ENCODE measurements around the gene NOL12.
"Not testable (repeated sequence)": the region's sequence is repeated elsewhere in the genome, so short reads cannot be mapped to it uniquely, and the experiment has no call there.

Gene NOL12

DNA sequence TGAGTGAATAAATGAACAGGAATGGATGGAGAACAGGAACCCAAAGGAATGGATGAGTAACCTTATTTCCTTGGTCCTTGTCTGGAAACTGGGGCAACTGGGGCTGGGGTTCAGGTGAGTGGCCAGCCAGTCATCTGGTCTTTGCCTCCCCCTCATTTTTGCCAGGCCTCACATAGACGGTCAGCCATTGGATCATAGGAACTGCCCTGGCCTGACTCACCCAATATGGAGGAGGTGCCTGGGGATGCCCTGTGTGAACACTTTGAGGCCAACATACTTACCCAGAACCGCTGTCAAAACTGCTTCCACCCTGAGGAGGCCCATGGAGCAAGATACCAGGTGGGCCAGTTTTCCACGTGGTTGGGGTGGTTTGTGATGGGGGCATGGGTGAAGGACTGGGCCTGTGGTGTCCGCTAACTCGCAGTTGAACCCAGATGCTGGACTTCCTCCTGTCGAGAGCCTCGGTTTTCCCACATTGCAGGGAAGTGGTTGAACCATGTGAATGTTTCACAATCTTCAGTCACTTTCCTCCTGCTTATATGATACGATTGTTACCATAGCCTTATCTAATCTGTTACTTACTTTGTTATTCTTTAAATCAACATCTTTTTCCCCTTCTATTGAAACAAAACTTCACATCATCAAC is 15.1 kb downstream of the NOL12 start:
- peak in 17 of 42 donors; percentile 9 to 51 (median 26) for DNase-seq
- intact Hi-C loops (cut with DNase I): no loop called here

GRCh38 chr22:37703906-37704305 is 17.8 kb downstream of the NOL12 start:
- intact Hi-C loops (cut with DNase I): no loop called here

GRCh38 chr22:37704645-37705044 is 18.5 kb downstream of the NOL12 start:
- intact Hi-C loops (cut with DNase I): no loop called here
- DNase-seq: no peak

More at GRCh38 chr22:37703906-37704305, 17.8 kb downstream of the NOL12 start:
- no peak for DNase-seq

- intact Hi-C loops (cut with DNase I): no loop called here
- DNase-seq: no peak
Measured at GRCh38 chr22:37705205-37705604, 19.1 kb downstream of the NOL12 start.

DNA sequence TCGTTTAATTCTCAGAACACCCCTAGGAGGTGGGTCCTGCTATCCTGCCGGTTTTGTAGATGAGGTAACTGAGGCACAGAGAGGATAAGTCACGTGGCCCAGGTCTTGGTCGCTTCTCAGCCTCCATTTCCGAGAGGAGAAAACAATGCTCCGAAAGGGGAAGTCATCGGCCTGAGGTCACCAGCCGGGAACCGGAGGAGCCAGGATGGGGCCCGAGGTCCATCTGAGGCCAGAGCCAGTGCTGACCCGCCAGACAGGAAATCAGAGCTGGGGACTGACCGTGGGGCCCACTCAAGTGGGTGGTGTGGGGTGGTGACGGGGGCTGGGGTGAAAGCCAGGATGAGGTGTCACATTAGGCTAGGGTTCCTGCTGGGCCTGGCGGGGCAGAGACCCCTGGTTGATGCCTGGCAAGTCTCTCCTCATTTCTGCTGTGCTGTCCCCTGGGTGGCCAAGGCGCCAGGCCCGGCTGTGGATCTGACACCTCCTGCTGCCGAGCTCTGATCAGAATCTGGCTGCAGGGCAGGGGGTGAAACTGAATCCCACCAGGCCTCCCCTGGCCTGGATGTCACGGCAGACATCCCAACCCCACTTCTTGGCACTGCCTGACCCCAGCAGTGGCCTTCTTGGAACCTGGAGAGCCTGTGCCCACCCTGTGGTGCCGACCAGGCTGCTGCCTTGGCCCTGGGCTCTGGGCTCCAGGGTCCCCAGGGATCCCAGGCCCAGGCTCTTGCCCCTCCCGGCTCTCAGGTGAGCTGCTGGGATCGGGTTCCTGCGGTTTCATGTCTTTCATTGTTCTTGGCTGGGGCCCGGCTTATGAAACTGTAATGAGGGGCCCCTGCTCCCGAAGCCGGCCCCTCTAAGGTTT is 22.7 kb downstream of the NOL12 start:
- intact Hi-C loops (cut with DNase I): no loop called here
- DNase-seq: peak in 24 of 42 donors; percentile 7 to 53 (median 28)

DNA sequence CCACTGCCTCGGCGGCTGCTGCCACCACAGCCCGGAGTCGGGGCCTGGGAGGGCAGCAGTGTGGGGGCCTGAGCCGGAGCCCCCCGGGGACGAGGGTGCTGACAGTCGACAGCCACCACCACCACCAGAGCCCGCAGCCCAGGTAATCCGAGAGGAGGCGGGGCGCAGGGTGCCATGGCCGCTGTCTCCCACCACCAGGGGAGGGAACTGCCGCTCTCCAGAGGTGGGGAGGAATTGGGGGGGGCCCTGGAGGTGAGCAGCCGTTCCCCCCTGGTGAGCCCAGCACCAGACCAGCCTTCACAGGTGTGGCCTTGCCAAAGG is 23.3 kb downstream of the NOL12 start:
- intact Hi-C loops (cut with DNase I): no loop called here
- DNase-seq: no peak

DNA sequence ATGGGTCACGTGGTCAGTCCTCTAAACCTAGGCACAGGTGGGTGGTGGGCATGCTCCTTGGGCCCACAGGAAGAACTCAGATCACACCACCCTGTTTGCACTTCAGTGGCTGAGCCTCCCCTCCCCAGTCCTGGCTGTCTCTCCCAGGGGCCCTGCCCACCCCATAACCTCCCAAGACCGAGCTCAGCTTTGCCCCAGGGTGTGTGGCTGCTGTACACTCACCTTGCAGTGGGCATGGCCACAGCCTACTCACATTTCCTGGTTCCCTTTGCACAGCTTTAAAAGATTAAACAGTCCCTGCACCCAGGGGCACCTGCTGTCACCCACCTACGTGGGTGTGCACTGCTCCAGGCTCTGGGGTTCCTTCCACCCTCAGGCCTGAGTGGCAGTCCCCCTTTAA is 24.5 kb downstream of the NOL12 start:
- intact Hi-C loops (cut with DNase I): no loop called here
- no peak for DNase-seq

GRCh38 chr22:37711490-37711889 is 25.3 kb downstream of the NOL12 start:
- intact Hi-C loops (cut with DNase I): no loop called here
- DNase-seq: no peak

DNA sequence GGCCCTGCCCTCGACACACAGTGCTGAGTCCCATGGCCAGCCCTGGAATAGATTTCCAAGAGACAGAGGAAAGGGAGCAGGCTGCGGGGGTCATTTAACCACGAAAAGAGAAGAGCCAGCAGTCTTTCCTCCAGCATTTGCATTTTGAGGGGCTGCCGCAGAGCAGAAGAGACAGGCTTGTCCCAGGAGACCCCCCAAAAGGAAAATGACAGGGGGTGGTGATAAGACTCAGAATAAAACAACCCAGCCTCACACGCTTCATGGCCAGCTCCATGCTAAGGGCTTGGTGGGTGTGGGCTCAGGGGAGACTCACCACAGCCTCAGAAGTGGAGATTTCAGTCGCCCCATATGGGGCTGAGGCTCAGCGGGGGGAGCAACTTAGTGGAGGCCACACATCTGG is 27.6 kb downstream of the NOL12 start:
- intact Hi-C loops (cut with DNase I): no loop called here
- no peak for DNase-seq

GRCh38 chr22:37714634-37715033 is 28.5 kb downstream of the NOL12 start:
- intact Hi-C loops (cut with DNase I): no loop called here
- DNase-seq: no peak

- DNase-seq: no peak
- intact Hi-C loops (cut with DNase I): no loop called here
Measured at GRCh38 chr22:37715760-37716159, 29.6 kb downstream of the NOL12 start.

- intact Hi-C loops (cut with DNase I): no loop called here
- no peak for DNase-seq
Measured at GRCh38 chr22:37716708-37717107, 30.6 kb downstream of the NOL12 start.

GRCh38 chr22:37717235-37717634 is 31.1 kb downstream of the NOL12 start:
- intact Hi-C loops (cut with DNase I); DNase-seq: not testable (repeated sequence)

DNA sequence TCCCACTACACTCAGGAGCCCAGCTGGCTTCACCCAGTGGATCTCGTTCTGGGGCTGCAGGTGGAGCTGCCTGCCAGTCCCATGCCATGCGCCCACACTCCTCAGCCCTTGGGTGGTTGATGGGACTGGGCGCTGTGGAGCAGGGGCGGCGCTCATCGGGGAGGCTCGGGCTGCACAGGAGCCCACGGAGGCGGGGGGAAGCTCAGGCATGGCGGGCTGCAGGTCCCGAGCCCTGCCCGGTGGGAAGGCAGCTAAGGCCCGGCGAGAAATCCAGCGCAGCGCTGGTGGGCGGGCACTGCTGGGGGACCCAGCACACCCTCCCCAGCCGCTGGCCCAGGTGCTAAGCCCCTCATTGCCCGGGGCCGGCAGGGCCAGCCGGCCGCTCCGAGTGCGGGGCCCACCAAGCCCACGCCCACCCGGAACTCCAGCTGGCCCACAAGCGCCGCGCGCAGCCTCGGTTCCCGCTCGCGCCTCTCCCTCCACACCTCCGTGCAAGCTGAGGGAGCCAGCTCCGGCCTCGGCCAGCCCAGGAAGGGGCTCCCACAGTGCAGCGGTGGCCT is 31.7 kb downstream of the NOL12 start:
- DNase-seq; intact Hi-C loops (cut with DNase I): not testable (repeated sequence)

DNA sequence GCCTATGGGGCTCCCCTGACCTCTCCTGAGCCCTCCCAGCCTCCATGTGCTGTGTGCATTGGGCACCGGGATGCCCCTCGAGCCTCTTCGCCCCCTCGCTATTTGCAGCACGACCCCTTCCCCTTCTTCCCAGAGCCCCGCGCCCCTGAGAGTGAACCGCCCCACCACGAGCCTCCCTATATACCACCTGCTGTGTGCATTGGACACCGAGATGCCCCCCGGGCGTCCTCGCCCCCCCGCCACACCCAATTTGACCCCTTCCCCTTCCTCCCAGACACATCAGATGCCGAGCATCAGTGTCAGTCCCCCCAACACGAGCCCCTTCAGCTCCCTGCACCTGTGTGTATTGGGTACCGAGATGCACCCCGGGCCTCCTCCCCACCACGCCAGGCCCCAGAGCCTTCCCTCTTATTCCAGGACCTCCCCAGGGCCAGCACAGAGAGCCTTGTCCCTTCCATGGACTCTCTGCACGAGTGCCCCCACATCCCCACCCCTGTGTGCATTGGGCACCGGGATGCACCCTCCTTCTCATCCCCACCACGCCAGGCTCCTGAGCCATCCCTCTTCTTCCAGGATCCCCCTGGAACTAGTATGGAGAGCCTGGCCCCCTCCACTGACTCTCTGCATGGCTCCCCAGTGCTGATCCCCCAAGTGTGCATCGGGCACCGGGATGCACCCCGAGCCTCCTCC is 39.6 kb downstream of the NOL12 start:
- no peak for DNase-seq
- intact Hi-C loops (cut with DNase I): no loop called here

DNA sequence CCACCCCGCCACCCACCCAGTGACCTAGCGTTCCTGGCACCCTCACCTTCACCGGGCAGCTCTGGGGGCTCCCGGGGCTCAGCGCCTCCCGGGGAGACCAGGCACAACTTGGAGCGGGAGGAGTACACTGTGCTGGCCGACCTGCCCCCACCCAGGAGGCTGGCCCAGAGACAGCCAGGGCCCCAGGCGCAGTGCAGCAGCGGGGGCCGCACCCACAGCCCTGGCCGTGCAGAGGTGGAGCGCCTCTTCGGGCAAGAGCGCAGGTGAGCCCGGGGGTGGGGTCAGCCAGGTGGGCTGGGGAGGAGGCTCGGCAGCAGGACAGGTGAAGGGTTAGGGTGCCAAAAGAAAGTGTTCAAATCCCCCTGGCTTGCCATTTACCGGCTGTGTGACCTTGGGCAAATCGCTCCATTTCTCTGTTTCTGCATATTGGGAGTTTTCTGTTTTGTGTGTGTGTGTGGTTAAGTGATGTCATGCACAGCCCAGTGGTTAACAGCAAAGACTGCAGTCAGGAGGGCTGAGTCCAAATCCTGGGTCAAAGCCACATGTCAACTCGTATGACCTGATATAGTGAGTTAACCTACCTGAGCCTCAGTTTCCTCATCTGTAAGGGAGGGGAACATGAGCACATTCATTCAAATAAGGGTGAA is 40.2 kb downstream of the NOL12 start:
- intact Hi-C loops (cut with DNase I): no loop called here
- DNase-seq: no peak

- no peak for DNase-seq
- intact Hi-C loops (cut with DNase I): no loop called here
Measured at GRCh38 chr22:37728620-37729019, 42.5 kb downstream of the NOL12 start.

GRCh38 chr22:37731804-37732471 is 45.8 kb downstream of the NOL12 start:
- intact Hi-C loops (cut with DNase I): no loop called here
- DNase-seq: no peak
